Subcutaneous abdominal adipose tissue (tissue), 5 donors: Measurements from ENCODE around the gene HSPB6.

Experiments used
- H3K27ac ChIP-seq: one replicate; pipeline ENCODE4 v1.7.0; 2013; ENCODE audit warnings: low read depth, mild to moderate bottlenecking, inconsistent platforms, low read length, moderate library complexity
- H3K27me3 ChIP-seq, 5 donors: one replicate each; pipeline ENCODE4 v1.7.0; 2013; ENCODE audit warnings: low read length in 5 of 5, inconsistent platforms in 1 of 5; ENCODE audit not compliant: control insufficient read depth in 5 of 5, insufficient read depth in 4 of 5
- H3K36me3 ChIP-seq, 5 donors: one replicate each; pipeline ENCODE4 v1.7.0; 2013; ENCODE audit warnings: low read length in 5 of 5; ENCODE audit not compliant: control insufficient read depth in 5 of 5, insufficient read depth in 5 of 5
- H3K4me1 ChIP-seq, 5 donors: one replicate each; pipeline ENCODE4 v1.7.0; 2013; ENCODE audit warnings: low read length in 5 of 5, mild to moderate bottlenecking in 3 of 5, moderate library complexity in 1 of 5; ENCODE audit not compliant: control insufficient read depth in 5 of 5, insufficient read depth in 5 of 5
- H3K4me3 ChIP-seq, 5 donors: one replicate each; pipeline ENCODE4 v1.7.0; 2013; ENCODE audit warnings: low read length in 5 of 5, low read depth in 1 of 5
- H3K9ac ChIP-seq, 5 donors: one replicate each; pipeline ENCODE4 v1.7.0; 2013; ENCODE audit warnings: low read length in 5 of 5, mild to moderate bottlenecking in 4 of 5, moderate library complexity in 3 of 5
- H3K9me3 ChIP-seq, 5 donors: one replicate each; pipeline ENCODE4 v1.7.0; 2013; ENCODE audit warnings: low read length in 5 of 5; ENCODE audit not compliant: control insufficient read depth in 5 of 5
- donor health status: healthy.
- donor health status: healthy.
- donor health status: healthy.
- donor health status: healthy.
- donor health status: healthy.

Gene HSPB6

GRCh38 chr19:35710784-35711723, 45.8 kb downstream of the HSPB6 start:
- H3K4me3 ChIP-seq: no peak overlapping the region
- H3K4me1 ChIP-seq: peaks cover 0 to 7% (median 6%) of the 10 kb centered on the region in 5 donors
- H3K9ac ChIP-seq: no peak overlapping the region
- no peaks in the 10 kb centered on the region for H3K9me3 ChIP-seq
- H3K27me3 ChIP-seq: peaks cover 0 to 5% (median 0%) of the 10 kb centered on the region in 5 donors
- no peaks in the 10 kb centered on the region for H3K36me3 ChIP-seq
- H3K27ac ChIP-seq: no peak overlapping the region

GRCh38 chr19:35708391-35708790, 48.4 kb downstream of the HSPB6 start:
- H3K36me3 ChIP-seq: no peaks in the 10 kb centered on the region
- H3K4me3 ChIP-seq: no peak overlapping the region

More at GRCh38 chr19:35708391-35708790, 48.4 kb downstream of the HSPB6 start:
- H3K27ac ChIP-seq: no peak overlapping the region
- no peak overlapping the region for H3K9ac ChIP-seq
- peaks cover 0 to 9% (median 5%) of the 10 kb centered on the region in 5 donors for H3K27me3 ChIP-seq
- no peaks in the 10 kb centered on the region for H3K9me3 ChIP-seq
- H3K4me1 ChIP-seq: no peaks in the 10 kb centered on the region
